Gastroesophageal sphincter (tissue), 4 donors: Measurements from ENCODE around the gene ZNF211. TPM values are rescaled to one million over a fixed set of nuclear protein-coding genes. Genes with fewer than 3 reads are reported as not detected.

Source experiments
- ATAC-seq: fragments of 150-250 bp; one replicate; pipeline ENCODE4 v1.9.1; 2016; ENCODE audit warnings: mild to moderate bottlenecking, moderate library complexity
- H3K27ac ChIP-seq, 4 donors: fragments of 200-600 bp; sonication (generic) in 3 of 4; 1 replicate in 3 of 4; 2 replicates in 1 of 4; pipeline ENCODE4 v1.5.1; 2016 to 2019
- H3K27me3 ChIP-seq: fragments of 200-600 bp; sonication (generic); one replicate; pipeline ENCODE4 v1.5.1; 2019
- H3K36me3 ChIP-seq, 2 donors: fragments of 200-600 bp; sonication (generic); one replicate each; pipeline ENCODE4 v1.5.1; 2019; ENCODE audit warnings: control low read depth in 1 of 2
- H3K4me1 ChIP-seq, 3 donors: fragments of 200-600 bp; sonication (generic); 1 replicate in 2 of 3; 2 replicates in 1 of 3; pipeline ENCODE4 v1.5.1; 2016 to 2019; ENCODE audit warnings: control low read depth in 2 of 3
- H3K4me3 ChIP-seq, 2 donors: fragments of 200-600 bp; sonication (generic); one replicate each; pipeline ENCODE4 v1.5.1; 2019; ENCODE audit warnings: mild to moderate bottlenecking in 1 of 2, moderate library complexity in 1 of 2
- H3K9me3 ChIP-seq, 3 donors: fragments of 200-600 bp; sonication (generic); one replicate each; pipeline ENCODE4 v1.5.1; 2017 to 2019; ENCODE audit warnings: control low read depth in 2 of 3
- CTCF ChIP-seq, 4 experiments: fragments of 200-600 bp in 2 of 4; fragments of 450-650 bp in 2 of 4; sonication (generic) in 1 of 4; IDR thresholded peaks; one replicate each; pipeline ENCODE4 v1.5.1; 2017 to 2019; ENCODE audit warnings: antibody characterized with exemption in 4 of 4, mild to moderate bottlenecking in 2 of 4, moderate library complexity in 2 of 4
- EP300 ChIP-seq: sonication (generic); formaldehyde crosslinking; IDR thresholded peaks from one replicate; pipeline ENCODE4 v1.6.1; 2017; ENCODE audit warnings: antibody characterized with exemption, mild to moderate bottlenecking
- POLR2A ChIP-seq, 2 donors: fragments of 450-650 bp; IDR thresholded peaks; one replicate each; pipeline ENCODE4 v1.6.1; 2017; ENCODE audit warnings: antibody characterized with exemption in 2 of 2, mild to moderate bottlenecking in 2 of 2, moderate library complexity in 1 of 2
- POLR2AphosphoS5 ChIP-seq: sonication (generic); formaldehyde crosslinking; IDR thresholded peaks from one replicate; pipeline ENCODE4 v1.6.1; 2017; ENCODE audit warnings: antibody characterized with exemption
- whole genome bisulfite sequencing, 2 donors: methylation state at CpG; one replicate each; pipeline ENCODE4 v1.1.5; 2018; ENCODE audit warnings: low coverage in 1 of 2; 5-methylcytosine and 5-hydroxymethylcytosine counted together
- total RNA-seq, 4 donors: library from RNA; depleted of rRNA; stranded (reverse); fragments of >200 nt; gene quantifications; one replicate each; pipeline ENCODE4 v1.1.0, GENCODE V29; 2016

The ZNF211 gene
- total RNA-seq, 4 donors from 2014 or later, result 8.3 to 16.8 (median 15.3) TPM

GRCh38 chr19:57682226-57682766 lies 49.3 kb downstream of the ZNF211 start:
- 0 to 12% methylated on average over 1 to 6 of the region's 19 CpGs for WGBS, 2 donors
- Histone ChIP-seq H3K36me3 (peaks cover 0 to 40% of the 10 kb centered on the region in 2 donors), H3K9me3 (peaks cover 2 to 44% (median 2%) of the 10 kb centered on the region in 3 donors), H3K4me3 (peak overlapping the region; percentile 86 to 93), H3K4me1 (peaks cover 3 to 27% (median 12%) of the 10 kb centered on the region in 3 donors), H3K27ac (peak overlapping the region in 3 of 4 donors; percentile 31 to 71 (median 58)), H3K27me3 (no peaks in the 10 kb centered on the region)
- ATAC-seq, result no peak
- no peak for TF ChIP-seq EP300

DNA sequence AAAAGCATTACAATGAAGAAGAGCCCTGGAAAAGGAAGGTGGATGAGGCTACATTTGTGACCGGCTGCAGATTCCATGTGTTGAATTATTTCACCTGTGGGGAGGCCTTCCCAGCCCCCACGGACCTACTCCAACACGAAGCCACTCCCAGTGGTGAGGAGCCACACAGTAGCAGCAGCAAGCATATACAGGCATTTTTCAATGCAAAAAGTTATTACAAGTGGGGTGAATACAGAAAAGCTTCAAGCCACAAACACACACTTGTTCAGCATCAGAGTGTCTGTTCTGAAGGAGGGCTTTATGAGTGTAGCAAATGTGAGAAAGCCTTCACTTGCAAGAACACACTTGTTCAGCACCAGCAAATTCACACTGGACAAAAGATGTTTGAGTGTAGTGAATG lies 53.8 kb downstream of the ZNF211 start:
- no peaks in the 10 kb centered on the region for H3K27me3 ChIP-seq
- ATAC-seq, result no peak
- peaks cover 3 to 23% (median 12%) of the 10 kb centered on the region in 3 donors for H3K4me1 ChIP-seq
- WGBS, 2 donors, result no CpG with 5 or more reads among the region's 3 CpGs
- no peak for TF ChIP-seq CTCF (IDR thresholded peaks at IDR 0.05)
- no peak for TF ChIP-seq POLR2A (IDR thresholded peaks at IDR 0.05)
- TF ChIP-seq POLR2AphosphoS5, result no peak
- TF ChIP-seq EP300, result no peak
- no peak overlapping the region for H3K4me3 ChIP-seq
- H3K36me3 ChIP-seq, result peaks cover 0 to 67% of the 10 kb centered on the region in 2 donors
- peaks cover 2 to 83% (median 2%) of the 10 kb centered on the region in 3 donors for H3K9me3 ChIP-seq
- H3K27ac ChIP-seq, result no peak overlapping the region

- WGBS, 2 donors, result 93 to 98% methylated on average over 12 of the region's 12 CpGs
- peaks cover 2 to 90% (median 2%) of the 10 kb centered on the region in 3 donors for H3K9me3 ChIP-seq
- no peaks in the 10 kb centered on the region for H3K27me3 ChIP-seq
- no peak overlapping the region for H3K27ac ChIP-seq
- H3K36me3 ChIP-seq, result peaks cover 0 to 68% of the 10 kb centered on the region in 2 donors
- TF ChIP-seq POLR2AphosphoS5 (no peak), EP300 (no peak), CTCF (IDR thresholded peaks at IDR 0.05) (no peak), POLR2A (IDR thresholded peaks at IDR 0.05) (no peak)
- H3K4me1 ChIP-seq, result peaks cover 3 to 20% (median 10%) of the 10 kb centered on the region in 3 donors
- no peak for ATAC-seq
- H3K4me3 ChIP-seq, result no peak overlapping the region
These were observed 54.5 kb downstream of the ZNF211 start for GRCh38 chr19:57687363-57688010.

DNA sequence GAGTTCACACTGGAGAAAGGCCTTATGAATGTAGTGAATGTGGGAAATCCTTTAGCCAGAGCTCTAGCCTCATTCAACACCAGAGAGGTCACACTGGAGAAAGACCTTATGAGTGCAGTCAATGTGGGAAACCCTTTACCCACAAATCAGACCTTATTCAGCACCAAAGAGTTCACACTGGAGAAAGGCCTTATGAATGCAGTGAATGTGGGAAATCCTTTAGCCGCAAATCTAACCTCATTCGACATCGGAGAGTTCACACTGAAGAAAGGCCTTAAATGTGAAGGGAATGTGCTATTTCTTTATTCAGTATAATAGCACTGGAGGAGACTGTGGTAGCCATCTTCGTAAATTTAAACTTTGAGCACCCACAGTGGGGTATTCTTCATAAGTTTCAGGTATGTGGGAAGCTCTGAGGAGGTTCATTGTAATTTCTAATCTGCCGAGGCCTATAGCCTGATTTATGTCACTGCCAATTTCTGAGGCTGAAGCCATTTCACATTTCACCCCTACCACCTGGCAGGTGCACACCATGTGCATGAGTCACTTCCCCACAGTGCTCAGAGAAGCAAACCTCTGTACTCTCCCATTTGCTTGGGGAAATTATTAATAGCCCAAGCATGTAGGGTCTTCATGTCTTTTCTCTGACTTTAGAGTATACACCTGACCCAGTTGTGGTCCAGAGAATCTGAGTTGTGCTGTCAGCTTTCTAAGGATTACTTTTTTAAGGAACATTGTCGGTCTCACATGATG lies 55.2 kb downstream of the ZNF211 start:
- peaks cover 0 to 75% of the 10 kb centered on the region in 2 donors for H3K36me3 ChIP-seq

More for the DNA sequence above, 55.2 kb downstream of the ZNF211 start:
- Histone ChIP-seq H3K4me3 (no peak overlapping the region), H3K4me1 (peaks cover 0 to 13% (median 3%) of the 10 kb centered on the region in 3 donors), H3K27ac (no peak overlapping the region), H3K27me3 (no peaks in the 10 kb centered on the region), H3K9me3 (peaks cover 2 to 95% (median 2%) of the 10 kb centered on the region in 3 donors)
- ATAC-seq, result no peak
- no peak for TF ChIP-seq EP300
- TF ChIP-seq CTCF (IDR thresholded peaks at IDR 0.05), result no peak
- no peak for TF ChIP-seq POLR2AphosphoS5
- 95 to 96% methylated on average over 5 to 6 of the region's 6 CpGs for WGBS, 2 donors
